ENCODE data around the gene SMU1.
"Not testable (repeated sequence)": the region's sequence is repeated elsewhere in the genome, so short reads cannot be mapped to it uniquely, and the experiment has no call there.

Gene SMU1

GRCh38 chr9:33013962-33014664, 62.4 kb downstream of the SMU1 start:
- DNase-seq (ENCODE audit: low spot score), result no peak

GRCh38 chr9:33012328-33013069, 64.0 kb downstream of the SMU1 start:
- DNase-seq (ENCODE audit: low spot score), result no peak

GRCh38 chr9:33011831-33012230, 64.6 kb downstream of the SMU1 start:
- no peak for DNase-seq (ENCODE audit: low spot score)

GRCh38 chr9:33007755-33008154, 68.7 kb downstream of the SMU1 start:
- no peak for DNase-seq (ENCODE audit: low spot score)

- DNase-seq (ENCODE audit: low spot score), result not testable (repeated sequence)
Measured at GRCh38 chr9:33005335-33005734, 71.1 kb downstream of the SMU1 start.

GRCh38 chr9:33000682-33001055, 75.8 kb downstream of the SMU1 start:
- DNase-seq (ENCODE audit: low spot score), result not testable (repeated sequence)

GRCh38 chr9:32992595-32993238, 83.8 kb downstream of the SMU1 start:
- DNase-seq (ENCODE audit: low spot score), result no peak

GRCh38 chr9:32991897-32992594, 84.4 kb downstream of the SMU1 start:
- DNase-seq (ENCODE audit: low spot score), result no peak
